HEK293 (cell line): Measurements from ENCODE around the gene CIC.

Source experiments
- IKZF3 ChIP-seq: fragments of 450-650 bp; IDR thresholded peaks from 2 replicates; pipeline ENCODE4 v1.5.0; 2018; ENCODE audit warnings: missing biosample characterization, mild to moderate bottlenecking, missing genetic modification characterization, moderate library complexity
- KLF16 ChIP-seq: fragments of 450-650 bp; formaldehyde crosslinking; IDR thresholded peaks from 2 replicates; pipeline ENCODE4 v1.5.1; 2017; ENCODE audit warnings: missing biosample characterization, missing genetic modification characterization
- KLF9 ChIP-seq: fragments of 450-650 bp; formaldehyde crosslinking; IDR thresholded peaks from 2 replicates; pipeline ENCODE4 v1.5.1; 2016; ENCODE audit warnings: missing biosample characterization, missing genetic modification characterization, low read depth
- OVOL3 ChIP-seq: fragments of 450-650 bp; formaldehyde crosslinking; IDR thresholded peaks from 2 replicates; pipeline ENCODE4 v1.5.1; 2016; ENCODE audit warnings: missing biosample characterization, missing genetic modification characterization
- PRDM6 ChIP-seq: fragments of 450-650 bp; formaldehyde crosslinking; IDR thresholded peaks from 2 replicates; pipeline ENCODE4 v1.5.1; 2017; ENCODE audit warnings: missing biosample characterization, missing genetic modification characterization
- SP7 ChIP-seq: fragments of 450-650 bp; formaldehyde crosslinking; IDR thresholded peaks from 2 replicates; pipeline ENCODE4 v1.5.1; 2016; ENCODE audit warnings: missing biosample characterization, missing genetic modification characterization
- ZNF174 ChIP-seq: fragments of 450-650 bp; formaldehyde crosslinking; IDR thresholded peaks from 2 replicates; pipeline ENCODE4 v1.5.0; 2017; ENCODE audit warnings: missing biosample characterization, mild to moderate bottlenecking, missing genetic modification characterization
- ZNF23 ChIP-seq: fragments of 450-650 bp; formaldehyde crosslinking; IDR thresholded peaks from 2 replicates; pipeline ENCODE4 v1.5.1; 2016; ENCODE audit warnings: missing biosample characterization, missing genetic modification characterization, borderline replicate concordance
- ZNF248 ChIP-seq: fragments of 450-650 bp; formaldehyde crosslinking; IDR thresholded peaks from 2 replicates; pipeline ENCODE4 v1.5.1; 2017; ENCODE audit warnings: missing biosample characterization, missing genetic modification characterization
- ZNF280C ChIP-seq: fragments of 450-650 bp; formaldehyde crosslinking; IDR thresholded peaks from 2 replicates; pipeline ENCODE4 v1.5.1; 2016; ENCODE audit warnings: missing biosample characterization, missing genetic modification characterization
- ZNF302 ChIP-seq: fragments of 450-650 bp; formaldehyde crosslinking; IDR thresholded peaks from 2 replicates; pipeline ENCODE4 v1.5.1; 2016; ENCODE audit warnings: missing biosample characterization, missing genetic modification characterization, low read depth
- ZNF473 ChIP-seq: fragments of 450-650 bp; formaldehyde crosslinking; IDR thresholded peaks from 2 replicates; pipeline ENCODE4 v1.5.1; 2017; ENCODE audit warnings: missing biosample characterization, missing genetic modification characterization
- ZNF521 ChIP-seq: fragments of 450-650 bp; formaldehyde crosslinking; IDR thresholded peaks from 2 replicates; pipeline ENCODE4 v1.5.1; 2017; ENCODE audit warnings: missing biosample characterization, mild to moderate bottlenecking, missing genetic modification characterization
- ZNF677 ChIP-seq: fragments of 450-650 bp; IDR thresholded peaks from 2 replicates; pipeline ENCODE4 v1.5.0; 2018; ENCODE audit warnings: missing biosample characterization, mild to moderate bottlenecking, missing genetic modification characterization, moderate library complexity
- ZNF76 ChIP-seq: fragments of 450-650 bp; formaldehyde crosslinking; IDR thresholded peaks from 2 replicates; pipeline ENCODE4; 2016; ENCODE audit warnings: low read depth, missing biosample characterization, missing genetic modification characterization, borderline replicate concordance
- ZNF785 ChIP-seq: fragments of 450-650 bp; formaldehyde crosslinking; IDR thresholded peaks from 2 replicates; pipeline ENCODE4 v1.5.1; 2016; ENCODE audit warnings: missing biosample characterization, missing genetic modification characterization
- ZSCAN30 ChIP-seq: fragments of 450-650 bp; IDR thresholded peaks from 2 replicates; pipeline ENCODE4 v1.5.1; 2018; ENCODE audit warnings: missing biosample characterization, mild to moderate bottlenecking, missing genetic modification characterization, moderate library complexity
- TF ChIP-seq, protein P1 (sequence below): fragments of 450-650 bp; formaldehyde crosslinking; IDR thresholded peaks from 2 replicates; pipeline ENCODE4 v1.5.1; 2016; ENCODE audit warnings: missing biosample characterization, missing genetic modification characterization
- TF ChIP-seq, protein P2 (sequence below): fragments of 450-650 bp; formaldehyde crosslinking; IDR thresholded peaks from 2 replicates; pipeline ENCODE4 v1.5.1; 2017; ENCODE audit warnings: missing biosample characterization, missing genetic modification characterization
- TF ChIP-seq, protein P3 (sequence below): fragments of 450-650 bp; formaldehyde crosslinking; IDR thresholded peaks from 2 replicates; pipeline ENCODE4 v1.5.1; 2016; ENCODE audit warnings: missing biosample characterization, missing genetic modification characterization, borderline replicate concordance
- TF ChIP-seq, protein P4 (sequence below): fragments of 450-650 bp; formaldehyde crosslinking; IDR thresholded peaks from 2 replicates; pipeline ENCODE4 v1.5.1; 2016; ENCODE audit warnings: missing biosample characterization, missing genetic modification characterization
- TF ChIP-seq, protein P5 (sequence below): fragments of 450-650 bp; formaldehyde crosslinking; IDR thresholded peaks from 2 replicates; pipeline ENCODE4 v1.5.1; 2016; ENCODE audit warnings: missing biosample characterization, missing genetic modification characterization

The CIC gene

GRCh38 chr19:42281827-42282762 lies 13.0 kb downstream of the CIC start (continued):
- TF ChIP-seq, protein P1, sequence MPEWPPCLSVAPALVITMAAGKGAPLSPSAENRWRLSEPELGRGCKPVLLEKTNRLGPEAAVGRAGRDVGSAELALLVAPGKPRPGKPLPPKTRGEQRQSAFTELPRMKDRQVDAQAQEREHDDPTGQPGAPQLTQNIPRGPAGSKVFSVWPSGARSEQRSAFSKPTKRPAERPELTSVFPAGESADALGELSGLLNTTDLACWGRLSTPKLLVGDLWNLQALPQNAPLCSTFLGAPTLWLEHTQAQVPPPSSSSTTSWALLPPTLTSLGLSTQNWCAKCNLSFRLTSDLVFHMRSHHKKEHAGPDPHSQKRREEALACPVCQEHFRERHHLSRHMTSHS (tag by site-specific recombination) = no peak
- TF ChIP-seq KLF16 (tag by site-specific recombination) = peak; percentile 73; the same call in 1 of the 2 replicates
- TF ChIP-seq, protein P2, sequence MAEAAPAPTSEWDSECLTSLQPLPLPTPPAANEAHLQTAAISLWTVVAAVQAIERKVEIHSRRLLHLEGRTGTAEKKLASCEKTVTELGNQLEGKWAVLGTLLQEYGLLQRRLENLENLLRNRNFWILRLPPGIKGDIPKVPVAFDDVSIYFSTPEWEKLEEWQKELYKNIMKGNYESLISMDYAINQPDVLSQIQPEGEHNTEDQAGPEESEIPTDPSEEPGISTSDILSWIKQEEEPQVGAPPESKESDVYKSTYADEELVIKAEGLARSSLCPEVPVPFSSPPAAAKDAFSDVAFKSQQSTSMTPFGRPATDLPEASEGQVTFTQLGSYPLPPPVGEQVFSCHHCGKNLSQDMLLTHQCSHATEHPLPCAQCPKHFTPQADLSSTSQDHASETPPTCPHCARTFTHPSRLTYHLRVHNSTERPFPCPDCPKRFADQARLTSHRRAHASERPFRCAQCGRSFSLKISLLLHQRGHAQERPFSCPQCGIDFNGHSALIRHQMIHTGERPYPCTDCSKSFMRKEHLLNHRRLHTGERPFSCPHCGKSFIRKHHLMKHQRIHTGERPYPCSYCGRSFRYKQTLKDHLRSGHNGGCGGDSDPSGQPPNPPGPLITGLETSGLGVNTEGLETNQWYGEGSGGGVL (tag by site-specific recombination) = peak; percentile 98
- TF ChIP-seq, protein P3, sequence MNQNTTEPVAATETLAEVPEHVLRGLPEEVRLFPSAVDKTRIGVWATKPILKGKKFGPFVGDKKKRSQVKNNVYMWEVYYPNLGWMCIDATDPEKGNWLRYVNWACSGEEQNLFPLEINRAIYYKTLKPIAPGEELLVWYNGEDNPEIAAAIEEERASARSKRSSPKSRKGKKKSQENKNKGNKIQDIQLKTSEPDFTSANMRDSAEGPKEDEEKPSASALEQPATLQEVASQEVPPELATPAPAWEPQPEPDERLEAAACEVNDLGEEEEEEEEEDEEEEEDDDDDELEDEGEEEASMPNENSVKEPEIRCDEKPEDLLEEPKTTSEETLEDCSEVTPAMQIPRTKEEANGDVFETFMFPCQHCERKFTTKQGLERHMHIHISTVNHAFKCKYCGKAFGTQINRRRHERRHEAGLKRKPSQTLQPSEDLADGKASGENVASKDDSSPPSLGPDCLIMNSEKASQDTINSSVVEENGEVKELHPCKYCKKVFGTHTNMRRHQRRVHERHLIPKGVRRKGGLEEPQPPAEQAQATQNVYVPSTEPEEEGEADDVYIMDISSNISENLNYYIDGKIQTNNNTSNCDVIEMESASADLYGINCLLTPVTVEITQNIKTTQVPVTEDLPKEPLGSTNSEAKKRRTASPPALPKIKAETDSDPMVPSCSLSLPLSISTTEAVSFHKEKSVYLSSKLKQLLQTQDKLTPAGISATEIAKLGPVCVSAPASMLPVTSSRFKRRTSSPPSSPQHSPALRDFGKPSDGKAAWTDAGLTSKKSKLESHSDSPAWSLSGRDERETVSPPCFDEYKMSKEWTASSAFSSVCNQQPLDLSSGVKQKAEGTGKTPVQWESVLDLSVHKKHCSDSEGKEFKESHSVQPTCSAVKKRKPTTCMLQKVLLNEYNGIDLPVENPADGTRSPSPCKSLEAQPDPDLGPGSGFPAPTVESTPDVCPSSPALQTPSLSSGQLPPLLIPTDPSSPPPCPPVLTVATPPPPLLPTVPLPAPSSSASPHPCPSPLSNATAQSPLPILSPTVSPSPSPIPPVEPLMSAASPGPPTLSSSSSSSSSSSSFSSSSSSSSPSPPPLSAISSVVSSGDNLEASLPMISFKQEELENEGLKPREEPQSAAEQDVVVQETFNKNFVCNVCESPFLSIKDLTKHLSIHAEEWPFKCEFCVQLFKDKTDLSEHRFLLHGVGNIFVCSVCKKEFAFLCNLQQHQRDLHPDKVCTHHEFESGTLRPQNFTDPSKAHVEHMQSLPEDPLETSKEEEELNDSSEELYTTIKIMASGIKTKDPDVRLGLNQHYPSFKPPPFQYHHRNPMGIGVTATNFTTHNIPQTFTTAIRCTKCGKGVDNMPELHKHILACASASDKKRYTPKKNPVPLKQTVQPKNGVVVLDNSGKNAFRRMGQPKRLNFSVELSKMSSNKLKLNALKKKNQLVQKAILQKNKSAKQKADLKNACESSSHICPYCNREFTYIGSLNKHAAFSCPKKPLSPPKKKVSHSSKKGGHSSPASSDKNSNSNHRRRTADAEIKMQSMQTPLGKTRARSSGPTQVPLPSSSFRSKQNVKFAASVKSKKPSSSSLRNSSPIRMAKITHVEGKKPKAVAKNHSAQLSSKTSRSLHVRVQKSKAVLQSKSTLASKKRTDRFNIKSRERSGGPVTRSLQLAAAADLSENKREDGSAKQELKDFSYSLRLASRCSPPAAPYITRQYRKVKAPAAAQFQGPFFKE (tag by site-specific recombination) = no peak
- TF ChIP-seq, protein P4, sequence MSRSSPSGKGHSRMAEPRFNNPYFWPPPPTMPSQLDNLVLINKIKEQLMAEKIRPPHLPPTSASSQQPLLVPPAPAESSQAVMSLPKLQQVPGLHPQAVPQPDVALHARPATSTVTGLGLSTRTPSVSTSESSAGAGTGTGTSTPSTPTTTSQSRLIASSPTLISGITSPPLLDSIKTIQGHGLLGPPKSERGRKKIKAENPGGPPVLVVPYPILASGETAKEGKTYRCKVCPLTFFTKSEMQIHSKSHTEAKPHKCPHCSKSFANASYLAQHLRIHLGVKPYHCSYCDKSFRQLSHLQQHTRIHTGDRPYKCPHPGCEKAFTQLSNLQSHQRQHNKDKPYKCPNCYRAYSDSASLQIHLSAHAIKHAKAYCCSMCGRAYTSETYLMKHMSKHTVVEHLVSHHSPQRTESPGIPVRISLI (tag by site-specific recombination) = no peak
- TF ChIP-seq PRDM6 = no peak
- TF ChIP-seq OVOL3 (tag by site-specific recombination) = no peak
- TF ChIP-seq ZNF677 = no peak
- no peak for TF ChIP-seq ZNF785
- TF ChIP-seq ZNF521 (tag by site-specific recombination) = no peak
- no peak for TF ChIP-seq ZNF248
- no peak for TF ChIP-seq ZNF302 (tag by site-specific recombination)
- no peak; the same call in 1 of the 2 replicates for TF ChIP-seq ZNF76
- TF ChIP-seq ZNF280C = no peak
- peak; percentile 70; the same call in 1 of the 2 replicates for TF ChIP-seq SP7
- 0 out of 2 replicates have a peak, but pooled peaks have one; percentile 64 for TF ChIP-seq ZSCAN30 (tag by site-specific recombination)
- no peak for TF ChIP-seq ZNF473 (tag by site-specific recombination)
- TF ChIP-seq IKZF3 = 0 out of 2 replicates have a peak, but pooled peaks have one; percentile 10
- no peak for TF ChIP-seq ZNF174 (tag by site-specific recombination)
- no peak for TF ChIP-seq ZNF23 (tag by site-specific recombination)
- 0 out of 2 replicates have a peak, but pooled peaks have one; percentile 18 for TF ChIP-seq KLF9
- TF ChIP-seq, protein P5, sequence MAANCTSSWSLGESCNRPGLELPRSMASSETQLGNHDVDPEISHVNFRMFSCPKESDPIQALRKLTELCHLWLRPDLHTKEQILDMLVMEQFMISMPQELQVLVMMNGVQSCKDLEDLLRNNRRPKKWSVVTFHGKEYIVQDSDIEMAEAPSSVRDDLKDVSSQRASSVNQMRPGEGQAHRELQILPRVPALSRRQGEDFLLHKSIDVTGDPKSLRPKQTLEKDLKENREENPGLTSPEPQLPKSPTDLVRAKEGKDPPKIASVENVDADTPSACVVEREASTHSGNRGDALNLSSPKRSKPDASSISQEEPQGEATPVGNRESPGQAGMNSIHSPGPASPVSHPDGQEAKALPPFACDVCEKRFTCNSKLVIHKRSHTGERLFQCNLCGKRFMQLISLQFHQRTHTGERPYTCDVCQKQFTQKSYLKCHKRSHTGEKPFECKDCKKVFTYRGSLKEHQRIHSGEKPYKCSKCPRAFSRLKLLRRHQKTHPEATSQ (tag by site-specific recombination) = no peak
